ENCODE results near the gene MATN1. TPM values are rescaled to one million over a fixed set of nuclear protein-coding genes. Genes with fewer than 3 reads are reported as not detected.

The MATN1 gene
- total RNA-seq, 2 donors from 2014 or later: 1.5 TPM; not detected in 1

GRCh38 chr1:30729901-30730300, 6.5 kb upstream of the MATN1 start:
- ATAC-seq (ENCODE audit: insufficient number of reproducible peaks, low FRiP score, low read depth) (no peak), DNase-seq (ENCODE audit: low spot score) (no peak)
- Histone ChIP-seq H3K36me3 (no peaks in the 10 kb centered on the region), H3K4me3 (no peak overlapping the region), H3K4me1 (ENCODE audit: control insufficient read depth in 1 of 2, low read depth in 2 of 2) (no peaks in the 10 kb centered on the region), H3K9me3 (no peaks in the 10 kb centered on the region), H3K27ac (no peak overlapping the region), H3K27me3 (replicated peaks; ENCODE audit: insufficient read depth) (no peaks in the 10 kb centered on the region)
- no peak for TF ChIP-seq CTCF (IDR thresholded peaks at IDR 0.05)

- H3K27me3 ChIP-seq (replicated peaks; ENCODE audit: insufficient read depth): no peaks in the 10 kb centered on the region
- no peak for TF ChIP-seq CTCF (IDR thresholded peaks at IDR 0.05)
- no peak overlapping the region for H3K4me3 ChIP-seq
- H3K27ac ChIP-seq: no peak overlapping the region
- H3K4me1 ChIP-seq (ENCODE audit: control insufficient read depth in 1 of 2, low read depth in 2 of 2): no peaks in the 10 kb centered on the region
- no peaks in the 10 kb centered on the region for H3K9me3 ChIP-seq
- H3K36me3 ChIP-seq: no peaks in the 10 kb centered on the region
- DNase-seq (ENCODE audit: low spot score): no peak
- no peak for ATAC-seq (ENCODE audit: insufficient number of reproducible peaks, low FRiP score, low read depth)
These were observed 5.7 kb upstream of the MATN1 start for GRCh38 chr1:30728832-30729638.

GRCh38 chr1:30728340-30728739, 5.0 kb upstream of the MATN1 start:
- no peaks in the 10 kb centered on the region for H3K4me1 ChIP-seq (ENCODE audit: control insufficient read depth in 1 of 2, low read depth in 2 of 2)
- ATAC-seq (ENCODE audit: insufficient number of reproducible peaks, low FRiP score, low read depth) (no peak), DNase-seq (ENCODE audit: low spot score) (no peak)
- H3K4me3 ChIP-seq: no peak overlapping the region
- no peaks in the 10 kb centered on the region for H3K9me3 ChIP-seq
- no peaks in the 10 kb centered on the region for H3K27me3 ChIP-seq (replicated peaks; ENCODE audit: insufficient read depth)
- TF ChIP-seq CTCF (IDR thresholded peaks at IDR 0.05): no peak
- H3K27ac ChIP-seq: no peak overlapping the region
- no peaks in the 10 kb centered on the region for H3K36me3 ChIP-seq

- H3K4me1 ChIP-seq (ENCODE audit: control insufficient read depth in 1 of 2, low read depth in 2 of 2): no peaks in the 10 kb centered on the region
- H3K27ac ChIP-seq: no peak overlapping the region
- H3K27me3 ChIP-seq (replicated peaks; ENCODE audit: insufficient read depth): no peaks in the 10 kb centered on the region
- TF ChIP-seq CTCF (IDR thresholded peaks at IDR 0.05): no peak
- H3K9me3 ChIP-seq: no peaks in the 10 kb centered on the region
- DNase-seq (ENCODE audit: low spot score): no peak
- ATAC-seq (ENCODE audit: insufficient number of reproducible peaks, low FRiP score, low read depth): no peak
- no peaks in the 10 kb centered on the region for H3K36me3 ChIP-seq
- H3K4me3 ChIP-seq: no peak overlapping the region
These were observed 4.4 kb upstream of the MATN1 start for GRCh38 chr1:30727824-30728223.

GRCh38 chr1:30726773-30727684, 3.6 kb upstream of the MATN1 start:
- Histone ChIP-seq H3K27ac (no peak overlapping the region), H3K36me3 (no peaks in the 10 kb centered on the region), H3K9me3 (no peaks in the 10 kb centered on the region), H3K27me3 (replicated peaks; ENCODE audit: insufficient read depth) (no peaks in the 10 kb centered on the region), H3K4me1 (ENCODE audit: control insufficient read depth in 1 of 2, low read depth in 2 of 2) (no peaks in the 10 kb centered on the region), H3K4me3 (no peak overlapping the region)
- ATAC-seq (ENCODE audit: insufficient number of reproducible peaks, low FRiP score, low read depth): no peak
- TF ChIP-seq CTCF (IDR thresholded peaks at IDR 0.05): no peak
- no peak for DNase-seq (ENCODE audit: low spot score)
